Aorta (tissue), 5 donors: ENCODE results near the gene ELAVL4. TPM values are rescaled to one million over a fixed set of nuclear protein-coding genes. Genes with fewer than 3 reads are reported as not detected.

Source experiments
- ATAC-seq: fragments of 200-7000 bp; cut with Tn5 transposase; one replicate; pipeline ENCODE4 v1.9.1; 2022; ENCODE audit warnings: moderate library complexity; ENCODE audit not compliant: low FRiP score
- DNase-seq, 2 donors: peaks; one replicate each; pipeline ENCODE4 v3.0.0-alpha.2; 2020
- H3K27ac ChIP-seq, 2 donors: one replicate each; pipeline ENCODE4 v1.5.1; 2013; ENCODE audit warnings: low read length in 2 of 2, mild to moderate bottlenecking in 2 of 2, moderate library complexity in 2 of 2, control low read depth in 1 of 2, inconsistent platforms in 1 of 2, low read depth in 1 of 2
- H3K27me3 ChIP-seq, 2 donors: one replicate each; pipeline ENCODE4 v1.6.1; 2013; ENCODE audit warnings: control low read depth in 1 of 2, low read length in 1 of 2, mild to moderate bottlenecking in 1 of 2, moderate library complexity in 1 of 2; ENCODE audit not compliant: insufficient read depth in 2 of 2, control insufficient read depth in 1 of 2
- H3K36me3 ChIP-seq, 2 donors: one replicate each; pipeline ENCODE4 v1.6.1; 2013; ENCODE audit warnings: control low read depth in 1 of 2, low read length in 1 of 2, mild to moderate bottlenecking in 1 of 2; ENCODE audit not compliant: insufficient read depth in 2 of 2, control insufficient read depth in 1 of 2
- H3K4me1 ChIP-seq, 2 donors: one replicate each; pipeline ENCODE4 v1.6.1; 2013; ENCODE audit warnings: low read length in 2 of 2, control low read depth in 1 of 2, mild to moderate bottlenecking in 1 of 2, moderate library complexity in 1 of 2; ENCODE audit not compliant: insufficient read depth in 2 of 2, control insufficient read depth in 1 of 2
- H3K4me3 ChIP-seq, 2 donors: one replicate each; pipeline ENCODE4 v1.5.1; 2013; ENCODE audit warnings: low read length in 2 of 2, control low read depth in 1 of 2, mild to moderate bottlenecking in 1 of 2
- H3K9me3 ChIP-seq: one replicate; pipeline ENCODE4 v1.6.1; 2013; ENCODE audit warnings: mild to moderate bottlenecking, low read length; ENCODE audit not compliant: control insufficient read depth
- WGBS, 2 donors: extraction: QIAGEN DNeasy Blood & Tissue Kit; methylation state at CpG; one replicate each; pipeline ENCODE4 v1.1.7; 2013; 5-methylcytosine and 5-hydroxymethylcytosine counted together
- intact Hi-C, 2 donors: fragments of 100-400 bp; cut with DNase I; formaldehyde crosslinking; loops; one replicate each; pipeline versions ENCODE4 v1.14.2 to v1.15.0; 2022
- polyA plus RNA-seq, 2 donors: library from polyadenylated mRNA; stranded (reverse); fragments of 200-250 nt; gene quantifications; one replicate each; pipeline ENCODE4 v1.2.3, GENCODE V29; 2013
- total RNA-seq, 2 donors: library from RNA; stranded (reverse); fragmentation: NEBNext Ultra II Directional; extraction: Animal tissue kit (Norgen Biotek cat#: 25700); gene quantifications; one replicate each; pipeline ENCODE4 v1.2.1, GENCODE V29; 2021
- donor health status: healthy with polysubstance abuse.
- donor health status: Bipolar disorder and iron deficiency.
- donor health status: DM: no; HTN: no; CAD: no.
- donor health status: DM: no; HTN: no; CAD: no.
- donor health status: DM: yes; HTN: yes; CAD: no.

Gene ELAVL4
- total and polyA plus RNA-seq, 4 donors = 0.10 to 0.75 (median 0.39) TPM; not detected in 1

DNA sequence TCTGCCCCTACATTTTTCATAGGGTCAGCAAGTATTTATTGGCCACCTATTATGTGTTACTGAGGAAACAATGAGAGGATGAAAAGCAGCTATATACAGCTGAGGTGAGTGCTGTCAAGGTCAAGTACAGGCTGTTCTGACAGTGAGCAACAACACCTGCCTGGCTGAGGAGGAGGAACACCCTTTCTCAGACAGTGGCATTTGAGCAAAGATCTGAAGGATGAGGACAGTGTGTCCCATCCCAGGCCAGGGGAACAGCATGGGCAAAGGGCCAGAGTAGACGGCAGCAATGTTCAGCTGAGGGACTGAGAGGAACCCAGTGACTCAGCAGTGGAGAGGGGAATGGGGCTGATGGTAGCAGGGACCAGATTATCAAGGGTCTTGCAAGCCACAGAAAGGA lies 101.0 kb downstream of the ELAVL4 start:
- Histone ChIP-seq H3K4me1 (no peaks in the 10 kb centered on the region), H3K4me3 (no peak overlapping the region), H3K27me3 (no peaks in the 10 kb centered on the region), H3K9me3 (no peaks in the 10 kb centered on the region), H3K36me3 (no peaks in the 10 kb centered on the region), H3K27ac (no peak overlapping the region)
- intact Hi-C loops = no loop called here
- DNase-seq (no peak), ATAC-seq (no peak)
- 44 to 56% methylated on average over 1 of the region's 1 CpG for WGBS, 2 donors

DNA sequence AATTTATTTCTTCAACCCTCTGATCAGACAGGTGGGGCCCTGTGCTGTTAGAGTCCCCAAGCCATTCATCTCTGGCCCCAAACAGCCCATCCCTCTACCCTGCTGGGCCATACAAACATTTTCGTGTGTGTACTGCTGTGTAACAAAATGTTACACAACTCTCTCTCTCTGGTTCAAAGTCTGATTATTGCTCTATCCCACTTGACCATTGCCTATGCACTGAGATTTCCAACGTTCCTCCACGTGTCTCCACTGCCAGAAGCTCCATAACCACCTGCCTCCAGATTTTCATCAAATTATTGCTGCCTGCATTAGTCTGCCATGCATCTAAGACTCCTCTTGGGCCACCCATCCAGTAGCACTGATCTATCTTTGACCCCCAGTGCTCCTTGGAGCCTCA lies 104.8 kb downstream of the ELAVL4 start:
- H3K27me3 ChIP-seq = no peaks in the 10 kb centered on the region
- H3K9me3 ChIP-seq = peaks cover 3% of the 10 kb centered on the region
- H3K27ac ChIP-seq = no peak overlapping the region
- no peak for ATAC-seq
- WGBS, 2 donors = 55 to 67% methylated on average over 3 of the region's 3 CpGs
- H3K4me3 ChIP-seq = no peak overlapping the region
- no peaks in the 10 kb centered on the region for H3K4me1 ChIP-seq
- no peaks in the 10 kb centered on the region for H3K36me3 ChIP-seq
- DNase-seq = no peak
- intact Hi-C loops = no loop called here

DNA sequence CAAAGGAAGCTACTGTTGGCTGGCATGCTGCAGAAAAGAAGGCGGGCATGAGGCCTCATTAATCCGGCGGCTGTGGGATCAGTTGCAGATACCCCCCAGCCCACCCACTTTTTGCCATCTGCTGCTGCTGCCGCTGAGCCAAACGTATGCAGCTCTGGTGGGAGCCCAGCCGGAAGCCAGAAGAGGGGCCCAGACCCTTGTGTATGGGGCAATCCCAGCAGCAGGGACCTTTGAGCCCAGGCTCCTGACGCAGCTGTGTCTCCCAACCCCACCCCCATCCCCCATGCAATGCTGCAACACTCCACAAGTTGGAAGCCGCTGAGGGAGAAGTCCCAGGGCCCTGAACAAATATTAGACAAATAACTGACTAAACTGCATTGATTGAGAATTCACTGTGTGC lies 106.0 kb downstream of the ELAVL4 start:
- no peak overlapping the region for H3K27ac ChIP-seq
- no peaks in the 10 kb centered on the region for H3K27me3 ChIP-seq
- H3K4me3 ChIP-seq = no peak overlapping the region
- H3K4me1 ChIP-seq = no peaks in the 10 kb centered on the region
- no peak for ATAC-seq
- intact Hi-C loops = no loop called here
- H3K9me3 ChIP-seq = peaks cover 3% of the 10 kb centered on the region
- DNase-seq = no peak
- no peaks in the 10 kb centered on the region for H3K36me3 ChIP-seq
- WGBS, 2 donors = 73 to 74% methylated on average over 8 of the region's 8 CpGs

DNA sequence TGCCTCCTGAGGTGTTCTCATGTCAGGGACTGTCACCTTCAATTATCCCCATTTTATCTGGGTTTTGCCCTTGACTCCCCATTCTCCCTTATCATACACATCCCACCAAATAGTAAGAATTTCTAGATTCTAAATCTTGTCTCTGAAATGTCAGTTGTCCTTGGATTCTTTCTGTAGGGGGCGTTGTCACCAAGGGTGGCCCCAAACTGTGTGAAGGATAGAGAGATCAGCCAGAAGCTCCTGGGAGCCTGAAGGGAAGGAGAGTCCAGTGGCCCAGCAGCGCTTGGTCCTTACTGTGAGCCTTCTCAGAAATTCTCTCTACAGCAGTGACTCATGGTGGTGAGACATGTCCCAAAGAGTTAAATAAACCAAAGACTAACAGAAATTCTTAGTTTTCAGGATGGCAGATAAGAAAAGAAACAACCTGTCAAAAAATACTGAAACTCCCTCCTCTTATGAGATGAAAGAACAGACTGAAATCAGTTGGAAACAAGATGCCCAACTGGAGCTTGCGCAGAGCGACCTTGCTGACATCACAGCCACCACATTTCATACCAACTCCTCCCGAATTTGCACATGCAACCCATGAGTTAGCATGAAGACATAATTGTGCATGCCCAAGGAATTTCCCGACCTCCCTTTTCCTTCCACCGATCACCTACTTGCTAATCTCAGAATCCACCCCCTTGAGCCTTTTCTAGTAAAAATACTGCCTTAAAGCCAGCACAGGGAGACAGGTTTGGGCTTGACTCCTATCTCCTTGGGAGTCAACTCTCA lies 109.8 kb downstream of the ELAVL4 start:
- intact Hi-C loops = no loop called here
- Histone ChIP-seq H3K27me3 (no peaks in the 10 kb centered on the region), H3K4me1 (no peaks in the 10 kb centered on the region), H3K9me3 (peaks cover 3% of the 10 kb centered on the region), H3K4me3 (no peak overlapping the region), H3K36me3 (no peaks in the 10 kb centered on the region), H3K27ac (no peak overlapping the region)
- no peak for DNase-seq
- no peak for ATAC-seq
- WGBS, 2 donors = 79% methylated on average over 7 of the region's 7 CpGs

DNA sequence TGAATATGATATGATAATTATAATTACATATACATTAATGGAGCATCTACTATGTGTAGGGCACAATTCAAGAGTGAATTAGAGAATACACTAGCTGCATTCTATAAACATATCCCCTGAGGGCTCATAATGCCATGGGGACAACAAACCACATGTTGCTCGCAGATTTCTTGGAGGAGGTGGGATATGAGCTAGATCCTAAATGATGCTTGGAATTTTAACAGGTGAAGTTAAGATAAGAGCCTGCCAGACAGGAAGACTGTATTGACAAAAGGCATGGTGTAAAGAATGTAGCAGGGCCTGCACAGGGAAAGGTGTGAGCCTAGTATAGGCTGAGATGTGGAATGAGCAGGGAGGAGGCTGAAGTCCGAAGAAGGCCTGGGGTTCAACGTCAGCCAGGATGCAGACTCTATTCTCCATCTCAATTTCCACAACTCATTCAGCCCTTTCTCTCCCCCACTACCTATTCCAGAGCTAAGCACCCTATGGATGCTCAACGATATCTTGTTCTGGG lies 120.2 kb downstream of the ELAVL4 start:
- ATAC-seq (no peak), DNase-seq (no peak)
- Histone ChIP-seq H3K4me1 (no peaks in the 10 kb centered on the region), H3K27me3 (no peaks in the 10 kb centered on the region), H3K9me3 (peaks cover 6% of the 10 kb centered on the region), H3K27ac (no peak overlapping the region), H3K36me3 (no peaks in the 10 kb centered on the region), H3K4me3 (no peak overlapping the region)
- intact Hi-C loops = no loop called here
- WGBS, 2 donors = 79 to 89% methylated on average over 4 of the region's 4 CpGs

DNA sequence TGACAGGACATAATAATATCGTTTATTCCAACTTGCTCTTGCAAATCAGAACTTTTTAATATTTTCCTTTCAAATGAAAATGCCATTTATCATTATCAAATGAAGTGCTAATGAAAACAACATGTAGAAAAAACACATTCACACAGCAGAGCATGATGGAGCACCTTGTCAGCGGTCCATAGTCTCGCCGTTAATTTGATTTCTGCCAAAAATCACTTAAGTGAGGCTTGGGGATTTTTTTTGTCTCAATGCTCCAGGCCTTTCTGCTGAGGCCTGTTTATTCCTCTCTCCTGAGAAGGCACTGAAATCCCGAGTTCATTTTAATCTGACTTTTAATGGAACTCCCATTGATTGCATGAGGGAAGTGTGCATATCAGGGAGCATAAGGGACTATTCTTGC lies 122.5 kb downstream of the ELAVL4 start:
- Histone ChIP-seq H3K4me3 (no peak overlapping the region), H3K36me3 (no peaks in the 10 kb centered on the region), H3K27me3 (no peaks in the 10 kb centered on the region), H3K9me3 (no peaks in the 10 kb centered on the region), H3K4me1 (no peaks in the 10 kb centered on the region), H3K27ac (no peak overlapping the region)
- 10 to 20% methylated on average over 5 of the region's 5 CpGs for WGBS, 2 donors
- DNase-seq (no peak), ATAC-seq (no peak)
- intact Hi-C loops = no loop called here

DNA sequence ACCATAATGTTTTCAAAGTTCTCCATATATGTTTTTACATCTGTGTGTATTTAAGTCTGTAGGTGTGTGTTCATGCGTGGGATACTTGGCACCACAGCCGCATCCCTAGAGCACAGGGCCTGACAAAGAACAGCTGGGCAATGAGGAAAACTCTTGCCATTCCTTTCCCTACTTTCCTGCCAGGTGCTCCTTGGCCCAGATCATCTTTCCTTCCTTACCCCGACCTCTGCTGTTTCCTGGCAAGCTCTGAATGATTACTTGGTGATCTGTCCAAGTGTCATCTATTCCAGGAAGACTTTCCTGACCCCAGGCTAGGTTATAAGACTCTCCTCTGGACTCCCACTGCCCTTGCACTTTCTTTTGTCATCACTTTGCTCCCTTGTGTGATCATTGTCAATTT lies 123.6 kb downstream of the ELAVL4 start:
- 47 to 60% methylated on average over 3 of the region's 3 CpGs for WGBS, 2 donors
- no peak overlapping the region for H3K4me3 ChIP-seq
- H3K27ac ChIP-seq = no peak overlapping the region
- DNase-seq (no peak), ATAC-seq (no peak)
- H3K4me1 ChIP-seq = no peaks in the 10 kb centered on the region
- H3K27me3 ChIP-seq = no peaks in the 10 kb centered on the region
- H3K9me3 ChIP-seq = no peaks in the 10 kb centered on the region
- H3K36me3 ChIP-seq = no peaks in the 10 kb centered on the region
- intact Hi-C loops = no loop called here

DNA sequence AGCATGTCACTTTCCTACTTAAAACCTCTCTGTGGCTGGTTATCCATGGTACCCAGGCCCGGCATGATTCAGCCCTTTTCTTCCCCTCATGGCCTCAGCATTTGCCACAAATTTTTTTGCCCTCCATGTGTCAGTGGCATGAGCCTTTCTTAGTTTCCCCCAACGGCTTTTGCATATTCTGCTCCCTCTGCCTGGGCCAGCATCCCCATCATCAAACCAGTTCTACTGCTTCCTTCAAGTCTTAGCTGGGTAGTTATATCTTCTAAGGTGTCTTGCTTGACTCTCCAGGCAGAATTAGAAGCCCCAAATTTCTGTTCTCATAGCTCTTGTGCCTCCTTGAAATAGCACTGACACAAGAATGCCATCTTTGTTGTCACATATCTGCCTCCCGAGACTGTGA lies 127.9 kb downstream of the ELAVL4 start:
- ATAC-seq (no peak), DNase-seq (no peak)
- WGBS, 2 donors = 61 to 62% methylated on average over 3 of the region's 3 CpGs
- no peak overlapping the region for H3K27ac ChIP-seq
- no peak overlapping the region for H3K4me3 ChIP-seq
- peaks cover 3% of the 10 kb centered on the region for H3K9me3 ChIP-seq
- intact Hi-C loops = no loop called here
- H3K36me3 ChIP-seq = no peaks in the 10 kb centered on the region
- no peaks in the 10 kb centered on the region for H3K4me1 ChIP-seq
- H3K27me3 ChIP-seq = no peaks in the 10 kb centered on the region

DNA sequence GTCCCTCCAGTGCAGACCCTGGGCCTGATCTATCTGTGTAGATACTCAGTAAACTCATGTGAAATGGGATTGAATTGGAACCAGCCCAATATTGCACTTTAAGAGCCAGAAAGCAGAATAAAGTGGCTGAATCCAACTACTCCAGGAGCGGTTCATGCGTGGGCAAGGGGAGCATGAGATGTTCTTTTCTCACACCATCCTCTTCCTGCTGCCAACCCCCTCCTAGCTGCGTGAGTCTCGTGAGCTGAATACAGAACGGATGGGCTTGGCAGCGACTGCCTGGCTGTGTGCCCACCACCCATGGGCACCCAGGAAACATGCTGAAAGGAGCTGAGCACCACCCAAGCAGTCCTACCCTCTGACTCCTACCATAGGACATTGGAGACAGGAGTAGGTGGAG lies 128.3 kb downstream of the ELAVL4 start:
- Histone ChIP-seq H3K4me3 (no peak overlapping the region), H3K27ac (no peak overlapping the region), H3K36me3 (no peaks in the 10 kb centered on the region), H3K27me3 (no peaks in the 10 kb centered on the region), H3K4me1 (no peaks in the 10 kb centered on the region), H3K9me3 (peaks cover 3% of the 10 kb centered on the region)
- 72 to 80% methylated on average over 6 of the region's 6 CpGs for WGBS, 2 donors
- ATAC-seq (no peak), DNase-seq (no peak)
- intact Hi-C loops = no loop called here
